HEK293 (cell line): ENCODE results near the gene PLEKHH3.

Experiments used
- CTCF ChIA-PET: fragments of 350-600 bp; formaldehyde crosslinking; extraction: SDS; loops from one replicate; lab custom pipeline; 2021; ENCODE audit warnings: antibody characterized with exemption; lab: Yijun Ruan, JAX
- POLR2A ChIA-PET: fragments of 300-600 bp; formaldehyde crosslinking; extraction: SDS; loops from one replicate; lab custom pipeline; 2020; ENCODE audit warnings: antibody characterized with exemption, inconsistent platforms; lab: Yijun Ruan, JAX
- H3K27ac ChIP-seq: fragments of 200-500 bp; sonication (Bioruptor generic); 2 replicates; pipeline ENCODE4 v1.5.1; 2014; ENCODE audit warnings: low read depth, low read length, control low read depth, inconsistent platforms; ENCODE audit errors: extremely low read depth
- H3K36me3 ChIP-seq, 2 experiments: fragments of 200-500 bp in 1 of 2; sonication (Bioruptor generic) in 1 of 2; 1 replicate in 1 of 2; 2 replicates in 1 of 2; pipeline ENCODE4 v1.5.1; 2014 to 2017; ENCODE audit warnings: inconsistent platforms in 2 of 2, low read length in 2 of 2; ENCODE audit not compliant: control insufficient read depth in 2 of 2, insufficient read depth in 1 of 2
- H3K4me1 ChIP-seq: fragments of 200-500 bp; sonication (Bioruptor generic); 2 replicates; pipeline ENCODE4 v1.5.1; 2014; ENCODE audit warnings: mild to moderate bottlenecking, low read length, inconsistent platforms; ENCODE audit not compliant: control insufficient read depth, insufficient read depth
- H3K4me3 ChIP-seq: 2 replicates; pipeline ENCODE4 v1.5.1; 2011; ENCODE audit warnings: low read depth, mild to moderate bottlenecking, control low read depth, low read length, moderate library complexity
- H3K9me3 ChIP-seq: fragments of 200-500 bp; sonication (Bioruptor generic); 2 replicates; pipeline ENCODE4 v1.5.1; 2014; ENCODE audit warnings: low read depth, low read length, inconsistent platforms; ENCODE audit not compliant: control insufficient read depth, insufficient read depth
- AEBP2 ChIP-seq: fragments of 450-650 bp; formaldehyde crosslinking; IDR thresholded peaks from 2 replicates; pipeline ENCODE4 v1.5.1; 2016; ENCODE audit warnings: missing biosample characterization, missing genetic modification characterization, borderline replicate concordance
- BCL11B ChIP-seq: fragments of 450-650 bp; formaldehyde crosslinking; IDR thresholded peaks from 2 replicates; pipeline ENCODE4 v1.5.1; 2016; ENCODE audit warnings: low read depth, missing biosample characterization, missing genetic modification characterization
- GLIS1 ChIP-seq: fragments of 450-650 bp; formaldehyde crosslinking; IDR thresholded peaks from 2 replicates; pipeline ENCODE4 v1.5.1; 2016; ENCODE audit warnings: missing biosample characterization, missing genetic modification characterization
- HOXD13 ChIP-seq: sonication (generic); formaldehyde crosslinking; IDR thresholded peaks from 2 replicates; pipeline ENCODE4 v1.8.0; 2022; ENCODE audit warnings: missing genetic modification reagents, borderline replicate concordance
- IKZF3 ChIP-seq: fragments of 450-650 bp; IDR thresholded peaks from 2 replicates; pipeline ENCODE4 v1.5.0; 2018; ENCODE audit warnings: missing biosample characterization, mild to moderate bottlenecking, missing genetic modification characterization, moderate library complexity
- KLF9 ChIP-seq: fragments of 450-650 bp; formaldehyde crosslinking; IDR thresholded peaks from 2 replicates; pipeline ENCODE4 v1.5.1; 2016; ENCODE audit warnings: missing biosample characterization, missing genetic modification characterization, low read depth
- MYNN ChIP-seq: fragments of 450-650 bp; formaldehyde crosslinking; IDR thresholded peaks from 2 replicates; pipeline ENCODE4 v1.5.1; 2016; ENCODE audit warnings: missing biosample characterization, missing genetic modification characterization, borderline replicate concordance
- MZF1 ChIP-seq: fragments of 450-650 bp; formaldehyde crosslinking; IDR thresholded peaks from 2 replicates; pipeline ENCODE4 v1.5.1; 2017; ENCODE audit warnings: missing biosample characterization, missing genetic modification characterization, borderline replicate concordance
- OSR2 ChIP-seq: fragments of 450-650 bp; formaldehyde crosslinking; IDR thresholded peaks from 2 replicates; pipeline ENCODE4 v1.5.1; 2016; ENCODE audit warnings: missing biosample characterization, missing genetic modification characterization
- REPIN1 ChIP-seq: fragments of 450-650 bp; formaldehyde crosslinking; IDR thresholded peaks from 2 replicates; pipeline ENCODE4 v1.5.1; 2017; ENCODE audit warnings: missing biosample characterization, missing genetic modification characterization, low read depth
- SCRT1 ChIP-seq: fragments of 450-650 bp; formaldehyde crosslinking; IDR thresholded peaks from 2 replicates; pipeline ENCODE4 v1.5.1; 2016; ENCODE audit warnings: missing biosample characterization, missing genetic modification characterization, borderline replicate concordance
- ZFP41 ChIP-seq: fragments of 450-650 bp; formaldehyde crosslinking; IDR thresholded peaks from 2 replicates; pipeline ENCODE4 v1.5.1; 2016; ENCODE audit warnings: missing biosample characterization, missing genetic modification characterization, borderline replicate concordance
- ZNF146 ChIP-seq: fragments of 450-650 bp; formaldehyde crosslinking; IDR thresholded peaks from 2 replicates; pipeline ENCODE4 v1.5.1; 2016; ENCODE audit warnings: missing biosample characterization, missing genetic modification characterization
- ZNF223 ChIP-seq: fragments of 450-650 bp; formaldehyde crosslinking; IDR thresholded peaks from 2 replicates; pipeline ENCODE4 v1.5.1; 2016; ENCODE audit warnings: missing biosample characterization, missing genetic modification characterization
- ZNF280D ChIP-seq: fragments of 450-650 bp; formaldehyde crosslinking; IDR thresholded peaks from 2 replicates; pipeline ENCODE4 v1.5.1; 2016; ENCODE audit warnings: missing biosample characterization, missing genetic modification characterization
- ZNF302 ChIP-seq: fragments of 450-650 bp; formaldehyde crosslinking; IDR thresholded peaks from 2 replicates; pipeline ENCODE4 v1.5.1; 2016; ENCODE audit warnings: missing biosample characterization, missing genetic modification characterization, low read depth
- ZNF426 ChIP-seq: fragments of 450-650 bp; formaldehyde crosslinking; IDR thresholded peaks from 2 replicates; pipeline ENCODE4 v1.5.1; 2017; ENCODE audit warnings: missing biosample characterization, missing genetic modification characterization, mild to moderate bottlenecking, inconsistent platforms, moderate library complexity
- ZNF555 ChIP-seq: fragments of 450-650 bp; formaldehyde crosslinking; conservative IDR thresholded peaks from 2 replicates; pipeline ENCODE4 v1.5.1; 2017; ENCODE audit warnings: missing biosample characterization, mild to moderate bottlenecking, missing genetic modification characterization, inconsistent platforms
- ZNF621 ChIP-seq: fragments of 450-650 bp; formaldehyde crosslinking; IDR thresholded peaks from 2 replicates; pipeline ENCODE4 v1.5.1; 2017; ENCODE audit warnings: missing biosample characterization, missing genetic modification characterization
- ZNF791 ChIP-seq: fragments of 450-650 bp; formaldehyde crosslinking; IDR thresholded peaks from 2 replicates; pipeline ENCODE4 v1.5.1; 2016; ENCODE audit warnings: missing biosample characterization, missing genetic modification characterization
- ZNF830 ChIP-seq: fragments of 450-650 bp; IDR thresholded peaks from 2 replicates; pipeline ENCODE4 v1.5.0; 2018; ENCODE audit warnings: missing biosample characterization, missing genetic modification characterization, low read depth, mild to moderate bottlenecking, moderate library complexity
- ZSCAN23 ChIP-seq: fragments of 450-650 bp; formaldehyde crosslinking; IDR thresholded peaks from 2 replicates; pipeline ENCODE4 v1.5.1; 2016; ENCODE audit warnings: missing biosample characterization, missing genetic modification characterization
- ZSCAN4 ChIP-seq: fragments of 450-650 bp; formaldehyde crosslinking; IDR thresholded peaks from 2 replicates; pipeline ENCODE4 v1.5.1; 2017; ENCODE audit warnings: missing biosample characterization, missing genetic modification characterization
- TF ChIP-seq, protein P1 (sequence below): fragments of 450-650 bp; formaldehyde crosslinking; IDR thresholded peaks from 2 replicates; pipeline ENCODE4; 2016; ENCODE audit warnings: missing biosample characterization, missing genetic modification characterization
- TF ChIP-seq, protein P2 (sequence below): fragments of 450-650 bp; formaldehyde crosslinking; IDR thresholded peaks from 2 replicates; pipeline ENCODE4 v1.5.1; 2017; ENCODE audit warnings: missing biosample characterization, missing genetic modification characterization

Gene PLEKHH3

GRCh38 chr17:42679492-42680330, 2.9 kb upstream of the PLEKHH3 start (continued):
- no peak for TF ChIP-seq ZFP41 (tag by site-specific recombination)

DNA sequence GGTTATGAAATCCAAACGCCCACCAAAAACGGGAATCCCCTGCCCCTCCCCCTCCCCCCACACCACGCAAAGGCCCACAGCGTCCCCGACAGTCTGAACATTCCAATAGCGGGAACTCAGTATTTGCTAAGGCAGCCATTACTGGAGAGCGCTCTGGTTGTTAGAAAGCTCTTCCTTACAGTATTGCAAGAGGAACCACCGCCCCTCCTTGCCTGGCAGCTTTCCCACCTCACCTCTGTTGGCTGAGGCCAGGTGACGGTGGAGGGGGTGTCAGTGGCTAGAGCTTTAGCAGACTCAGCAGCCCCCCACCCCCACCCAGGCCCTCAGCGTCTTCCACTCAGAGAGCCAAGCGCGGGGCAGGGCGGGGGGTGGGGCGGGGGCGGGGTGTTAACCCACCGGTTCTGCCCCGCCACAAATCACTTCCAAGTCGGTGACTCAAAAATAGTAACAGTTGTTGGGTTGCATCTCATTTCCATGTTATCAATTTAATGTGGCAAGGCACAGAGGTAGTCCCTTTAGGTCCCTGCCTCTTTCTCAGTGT, 2.2 kb upstream of the PLEKHH3 start:
- peak overlapping the region; percentile 92 for H3K27ac ChIP-seq
- no peak for TF ChIP-seq ZNF555 (tag by site-specific recombination)
- TF ChIP-seq IKZF3 (tag by site-specific recombination): no peak
- no peak for TF ChIP-seq ZNF146 (tag by site-specific recombination)
- no peak for TF ChIP-seq ZNF302
- TF ChIP-seq REPIN1 (tag by site-specific recombination): no peak
- 0 out of 2 replicates have a peak, but pooled peaks have one; percentile 15 for TF ChIP-seq KLF9 (tag by site-specific recombination)
- no peak for TF ChIP-seq ZSCAN4
- no peak for TF ChIP-seq ZNF830 (tag by site-specific recombination)
- no peak for TF ChIP-seq MZF1 (tag by site-specific recombination)
- TF ChIP-seq, protein P1, sequence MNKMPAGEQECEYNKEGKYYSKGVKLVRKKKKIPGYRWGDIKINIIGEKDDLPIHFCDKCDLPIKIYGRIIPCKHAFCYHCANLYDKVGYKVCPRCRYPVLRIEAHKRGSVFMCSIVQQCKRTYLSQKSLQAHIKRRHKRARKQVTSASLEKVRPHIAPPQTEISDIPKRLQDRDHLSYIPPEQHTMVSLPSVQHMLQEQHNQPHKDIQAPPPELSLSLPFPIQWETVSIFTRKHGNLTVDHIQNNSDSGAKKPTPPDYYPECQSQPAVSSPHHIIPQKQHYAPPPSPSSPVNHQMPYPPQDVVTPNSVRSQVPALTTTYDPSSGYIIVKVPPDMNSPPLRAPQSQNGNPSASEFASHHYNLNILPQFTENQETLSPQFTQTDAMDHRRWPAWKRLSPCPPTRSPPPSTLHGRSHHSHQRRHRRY: no peak
- TF ChIP-seq, protein P2, sequence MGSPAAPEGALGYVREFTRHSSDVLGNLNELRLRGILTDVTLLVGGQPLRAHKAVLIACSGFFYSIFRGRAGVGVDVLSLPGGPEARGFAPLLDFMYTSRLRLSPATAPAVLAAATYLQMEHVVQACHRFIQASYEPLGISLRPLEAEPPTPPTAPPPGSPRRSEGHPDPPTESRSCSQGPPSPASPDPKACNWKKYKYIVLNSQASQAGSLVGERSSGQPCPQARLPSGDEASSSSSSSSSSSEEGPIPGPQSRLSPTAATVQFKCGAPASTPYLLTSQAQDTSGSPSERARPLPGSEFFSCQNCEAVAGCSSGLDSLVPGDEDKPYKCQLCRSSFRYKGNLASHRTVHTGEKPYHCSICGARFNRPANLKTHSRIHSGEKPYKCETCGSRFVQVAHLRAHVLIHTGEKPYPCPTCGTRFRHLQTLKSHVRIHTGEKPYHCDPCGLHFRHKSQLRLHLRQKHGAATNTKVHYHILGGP: peak; percentile 95
- TF ChIP-seq ZNF621 (tag by site-specific recombination): no peak
- TF ChIP-seq ZNF791 (tag by site-specific recombination): no peak
- TF ChIP-seq ZNF223 (tag by site-specific recombination): no peak
- no peak for TF ChIP-seq OSR2
- no peak for TF ChIP-seq ZNF280D (tag by site-specific recombination)
- TF ChIP-seq BCL11B (tag by site-specific recombination): no peak
- no peak for TF ChIP-seq AEBP2
- no peak for TF ChIP-seq ZSCAN23 (tag by site-specific recombination)
- TF ChIP-seq MYNN (tag by site-specific recombination): no peak
- no peak for TF ChIP-seq SCRT1 (tag by site-specific recombination)
- no peak for TF ChIP-seq HOXD13 (CRISPR knock-in tag)
- TF ChIP-seq ZNF426: no peak
- TF ChIP-seq GLIS1 (tag by site-specific recombination): peak; percentile 5; the same call in 1 of the 2 replicates

More for the DNA sequence above, 2.2 kb upstream of the PLEKHH3 start:
- H3K4me3 ChIP-seq: peak overlapping the region; percentile 22
- H3K36me3 ChIP-seq: no peaks in the 10 kb centered on the region
- peaks cover 25% of the 10 kb centered on the region for H3K4me1 ChIP-seq
- ChIA-PET POLR2A (interaction anchor here (1.4 to 6.1 kb wide), 4 partner anchors 11 to 101 kb away, joined by 3 to 56 read pairs (median 20); partner anchors contain the start of genes PSMC3IP, RETREG3 and TUBG1), CTCF (interaction anchor here (0.6 to 3.2 kb wide), 11 partner anchors 17 to 101 kb away, joined by 3 to 53 read pairs (median 3); partner anchors contain the start of genes PSMC3IP, RETREG3 and TUBG1)
- no peaks in the 10 kb centered on the region for H3K9me3 ChIP-seq
